Ammon's horn (tissue), 1 donor: ENCODE results near the gene CHCHD4.
A peak's percentile ranks its signal among the peaks of the same experiment; 100 is the strongest.
"Not testable (repeated sequence)": the region's sequence is repeated elsewhere in the genome, so short reads cannot be mapped to it uniquely, and the experiment has no call there.

Experiments
- DNase-seq: peaks from one replicate; pipeline ENCODE4 v3.0.0-alpha.2; 2016; ENCODE audit warnings: low spot score

CHCHD4 gene

DNA sequence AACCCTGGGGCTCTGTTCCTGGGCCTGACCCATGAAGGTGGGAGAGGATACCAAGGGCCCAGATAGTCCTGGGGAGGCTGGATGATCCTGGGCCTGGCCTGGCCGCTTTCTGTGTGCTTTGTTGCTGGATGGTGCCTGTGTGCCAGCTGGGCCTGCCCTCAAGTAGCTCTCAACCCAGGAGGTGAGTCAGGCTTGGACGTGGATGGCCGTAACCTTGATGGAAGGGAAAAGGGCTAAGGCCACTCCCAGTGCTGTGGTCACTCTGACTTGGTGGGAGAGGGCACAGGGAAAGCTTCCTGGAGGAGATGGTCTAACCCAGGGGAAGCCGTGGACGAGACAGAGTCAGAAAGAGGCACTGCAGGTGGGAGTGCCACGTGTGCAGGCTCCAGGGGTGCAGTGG, 9.6 kb upstream of the CHCHD4 start:
- DNase-seq, result no peak

DNA sequence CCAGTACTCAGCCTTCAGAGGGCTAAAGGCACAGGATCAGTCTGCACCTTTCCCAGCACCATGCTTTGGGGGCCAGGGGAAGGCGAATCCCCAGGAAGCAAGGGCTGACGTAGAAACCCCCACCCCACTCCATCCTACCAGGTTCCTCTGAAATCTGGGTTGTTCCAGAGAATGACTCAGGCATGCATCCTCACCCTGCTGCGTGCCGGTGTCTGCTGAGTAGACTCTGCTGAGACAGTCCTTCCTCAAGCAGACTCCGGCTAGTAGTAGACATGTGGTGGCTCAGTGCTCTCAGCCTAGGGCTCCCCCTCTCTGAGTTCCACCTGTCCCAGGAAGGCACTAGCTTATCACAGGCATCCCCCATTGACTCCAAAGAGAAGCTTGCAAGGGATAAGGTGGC, 9.2 kb upstream of the CHCHD4 start:
- DNase-seq, result no peak

DNA sequence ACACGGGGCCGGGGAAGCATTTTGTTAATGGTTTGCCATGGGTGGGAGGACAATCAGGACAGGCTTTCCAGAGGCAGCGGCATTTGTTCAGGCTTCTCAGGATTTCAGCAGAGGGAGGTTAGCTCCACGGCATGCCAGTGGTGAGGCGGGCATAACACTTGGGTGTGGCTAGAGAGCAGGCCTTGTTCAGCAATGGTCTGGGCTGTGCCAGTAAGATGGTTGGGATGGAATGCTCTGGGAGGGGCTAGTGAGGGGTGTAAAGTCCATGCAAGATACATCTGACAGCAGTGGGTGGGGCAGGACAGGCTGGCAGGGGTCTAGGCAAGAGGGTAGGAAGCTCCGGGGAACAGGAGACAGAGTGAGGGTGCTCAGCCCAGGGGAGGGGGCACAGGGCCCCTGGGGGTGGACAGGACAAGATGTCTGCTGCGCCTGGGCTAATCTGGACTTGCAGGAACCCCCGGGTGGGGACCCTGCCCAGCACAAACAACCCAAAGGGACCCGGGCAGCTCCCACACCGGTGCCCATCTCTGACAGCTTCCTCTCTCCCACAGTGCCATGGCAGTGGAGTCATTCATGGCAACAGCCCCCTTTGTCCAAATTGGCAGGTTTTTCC, 8.6 kb upstream of the CHCHD4 start:
- no peak for DNase-seq

DNA sequence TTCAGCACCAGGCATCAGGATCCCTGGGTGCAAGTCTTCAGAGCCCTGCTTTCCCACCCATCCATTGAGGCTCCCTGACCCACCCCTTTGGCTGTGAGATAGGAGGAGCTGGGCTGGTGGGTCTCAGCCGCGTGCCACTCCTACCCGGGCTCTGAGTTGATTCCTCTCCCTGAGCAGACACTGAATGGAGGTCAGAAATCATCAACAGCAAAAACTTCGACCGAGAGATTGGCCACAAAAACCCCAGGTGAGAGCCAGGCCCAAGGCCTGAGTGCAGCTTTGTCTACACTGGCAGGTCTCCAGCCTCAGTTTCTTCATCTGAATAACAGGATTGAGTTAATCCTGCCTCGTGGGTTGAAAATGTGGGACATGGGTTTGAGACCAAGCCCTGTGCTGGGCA, 8.0 kb upstream of the CHCHD4 start:
- no peak for DNase-seq

DNA sequence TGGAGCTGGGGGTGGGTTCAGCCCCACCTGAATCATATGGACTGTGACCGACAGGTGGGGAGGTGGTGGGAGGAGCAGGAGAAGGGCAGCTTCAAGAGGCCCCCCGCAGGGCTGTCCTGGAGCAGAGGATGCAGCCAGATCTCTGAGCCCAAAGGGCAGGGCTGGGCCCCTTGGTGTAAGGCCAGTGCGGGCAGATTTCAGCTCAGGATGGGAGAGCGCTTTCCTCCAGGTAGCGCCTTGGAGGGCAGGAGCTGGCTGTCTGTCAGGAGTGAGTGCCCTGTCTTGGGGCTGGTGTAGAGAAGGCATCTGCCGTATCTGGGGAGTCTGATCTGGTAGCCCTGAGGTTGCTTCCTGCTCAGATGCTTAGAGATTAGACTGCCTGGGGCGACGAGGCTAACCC, 7.5 kb upstream of the CHCHD4 start:
- DNase-seq, result no peak

DNA sequence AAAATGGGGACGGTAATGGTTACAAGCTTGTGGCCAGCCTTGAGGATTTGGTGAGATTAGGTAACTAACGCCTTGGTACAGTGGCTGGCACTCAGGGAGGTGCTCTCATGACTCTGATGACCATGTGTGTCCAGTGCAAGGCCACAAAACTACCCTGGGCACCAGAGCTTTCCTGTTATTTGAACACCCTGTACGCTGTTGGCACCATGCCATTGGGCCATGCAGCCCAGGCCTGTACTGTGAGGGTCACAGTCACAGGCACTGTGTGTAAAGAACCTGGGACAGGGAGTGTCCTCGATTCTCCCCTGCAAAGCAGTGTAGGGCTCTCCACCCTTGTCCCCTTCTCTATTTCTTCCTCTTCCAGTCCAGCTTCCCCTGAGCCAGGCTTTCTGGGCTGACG, 6.5 kb upstream of the CHCHD4 start:
- DNase-seq, result no peak

DNA sequence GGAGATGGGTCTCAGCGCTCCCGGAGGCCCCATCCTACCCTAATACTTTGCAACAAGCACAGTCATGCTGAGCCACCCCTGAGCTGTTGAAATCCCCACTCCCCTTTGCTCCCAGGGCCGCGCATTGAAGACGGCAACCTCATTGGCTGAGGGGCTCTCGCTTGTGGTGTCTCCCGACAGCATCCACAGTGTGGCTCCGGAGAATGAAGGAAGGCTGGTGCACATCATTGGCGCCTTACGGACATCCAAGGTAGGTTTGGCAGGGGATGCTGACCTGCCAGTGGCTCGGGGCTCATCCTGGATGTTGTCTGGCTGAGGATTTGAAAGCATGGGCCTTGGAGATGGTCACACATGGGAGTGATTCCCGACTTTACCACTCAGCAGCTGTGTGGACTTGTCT, 6.0 kb upstream of the CHCHD4 start:
- DNase-seq, result no peak

DNA sequence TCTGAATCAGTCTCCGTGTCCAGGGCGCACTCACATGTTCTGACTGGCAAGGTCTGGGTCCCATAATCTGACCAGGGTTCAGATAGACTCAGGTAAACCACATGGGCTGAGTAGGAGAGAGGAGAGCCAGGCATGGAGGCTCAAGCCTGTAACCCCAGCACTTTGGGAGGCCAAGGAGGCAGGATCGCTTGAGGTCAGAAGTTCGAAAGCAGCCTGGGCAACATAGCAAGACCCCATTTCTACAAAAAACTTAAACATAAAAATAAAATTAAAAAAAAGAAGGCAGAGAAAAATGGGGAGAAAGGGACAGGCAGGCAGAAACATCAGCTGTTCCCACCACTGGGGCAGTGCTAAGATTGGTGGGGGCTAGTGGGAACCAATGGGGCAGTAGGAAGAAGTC, 5.6 kb upstream of the CHCHD4 start:
- no peak for DNase-seq

DNA sequence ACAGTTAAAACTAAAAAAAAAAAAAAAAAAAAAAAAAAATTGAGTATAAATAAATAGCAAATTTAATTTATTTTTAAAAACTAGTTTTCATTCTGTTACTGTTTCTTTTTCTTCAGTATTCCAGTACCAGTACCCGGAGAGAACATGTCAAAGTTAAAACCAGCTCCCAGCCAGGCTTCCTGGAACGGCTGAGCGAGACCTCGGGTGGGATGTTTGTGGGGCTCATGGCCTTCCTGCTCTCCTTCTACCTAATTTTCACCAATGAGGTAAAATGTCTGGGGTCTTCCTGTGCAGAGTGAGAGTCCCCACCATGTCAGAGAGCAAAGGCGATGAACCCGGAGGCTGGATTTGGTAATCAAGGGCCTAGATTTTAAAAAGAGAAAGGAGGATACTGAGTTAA, 4.6 kb upstream of the CHCHD4 start:
- DNase-seq, result no peak

DNA sequence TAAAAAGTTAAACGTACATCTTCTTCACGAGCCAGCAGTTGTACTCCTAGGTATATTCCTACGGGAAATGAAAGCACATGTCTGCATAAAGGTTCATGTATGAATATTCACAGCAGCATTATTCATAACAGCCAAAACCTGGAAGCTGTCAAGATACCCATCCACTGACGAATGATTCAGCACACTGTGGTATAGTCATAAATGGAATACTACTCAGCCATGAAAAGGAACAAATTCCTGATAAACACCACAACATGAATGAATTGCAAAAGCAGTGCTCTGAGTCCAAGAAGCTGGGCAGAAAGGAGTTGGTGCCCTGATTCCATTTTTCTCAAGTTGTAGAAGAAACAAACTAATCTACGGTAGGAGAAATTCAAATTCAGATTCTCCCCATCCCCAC, 4.1 kb upstream of the CHCHD4 start:
- DNase-seq, result no peak

DNA sequence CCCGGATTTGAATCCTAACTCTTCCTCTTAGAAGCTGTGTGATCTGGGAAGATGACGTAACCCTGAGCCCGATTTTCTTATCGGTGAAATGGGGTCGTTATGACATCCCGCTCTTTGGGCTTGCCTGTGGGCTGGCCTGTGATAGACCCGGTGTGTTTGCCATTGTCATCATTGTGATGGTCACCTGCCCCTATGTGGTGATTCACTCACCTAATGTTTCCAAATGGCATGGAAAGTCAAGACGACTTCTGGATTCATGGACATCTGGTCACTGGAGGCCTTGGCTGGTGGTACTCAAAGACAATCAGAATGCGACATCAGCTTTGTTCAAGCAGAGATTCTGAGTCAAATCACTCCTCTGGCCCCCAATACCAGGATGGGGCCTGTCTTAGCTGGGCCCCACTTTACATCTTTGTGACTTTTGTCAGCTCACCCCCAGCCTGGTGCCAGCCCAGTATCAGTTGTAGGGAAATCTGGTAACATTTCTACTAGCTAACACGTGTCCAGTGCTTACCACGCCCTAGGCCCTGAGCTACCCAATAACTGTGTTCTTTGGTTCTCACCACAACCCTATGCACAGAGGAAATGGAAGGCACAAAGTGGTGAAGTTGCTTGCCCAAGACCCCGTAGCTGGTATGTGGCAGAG, 3.0 kb upstream of the CHCHD4 start:
- no peak for DNase-seq

DNA sequence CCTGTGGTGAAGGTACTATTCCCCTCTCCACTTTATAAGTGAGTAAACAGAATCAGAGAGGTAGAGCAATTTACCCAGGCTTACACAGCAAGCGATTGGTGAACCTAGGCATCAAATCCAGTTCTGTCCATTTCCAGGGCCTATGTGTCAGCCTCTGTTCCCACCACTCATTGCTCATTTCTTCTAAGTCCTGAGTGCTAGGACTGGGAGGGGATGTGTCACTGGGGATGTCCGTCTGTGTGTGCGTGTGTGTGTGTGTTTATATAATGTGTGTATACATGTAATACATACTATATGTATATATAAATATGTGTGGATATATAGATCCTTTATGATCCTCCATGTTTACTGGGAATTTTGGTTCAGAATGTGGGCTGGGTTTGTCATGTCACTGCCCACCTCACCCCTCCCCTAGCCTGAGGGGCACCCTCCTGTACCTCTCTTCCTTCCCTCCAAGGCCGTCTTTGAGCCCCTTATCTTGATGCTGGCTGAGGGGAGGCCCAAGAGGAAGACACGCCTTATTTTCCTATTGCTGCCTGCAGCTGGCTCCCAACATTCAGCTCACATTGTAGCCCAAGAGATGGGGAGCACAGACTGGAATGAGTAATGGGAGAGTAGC, 2.3 kb upstream of the CHCHD4 start:
- no peak for DNase-seq

DNA sequence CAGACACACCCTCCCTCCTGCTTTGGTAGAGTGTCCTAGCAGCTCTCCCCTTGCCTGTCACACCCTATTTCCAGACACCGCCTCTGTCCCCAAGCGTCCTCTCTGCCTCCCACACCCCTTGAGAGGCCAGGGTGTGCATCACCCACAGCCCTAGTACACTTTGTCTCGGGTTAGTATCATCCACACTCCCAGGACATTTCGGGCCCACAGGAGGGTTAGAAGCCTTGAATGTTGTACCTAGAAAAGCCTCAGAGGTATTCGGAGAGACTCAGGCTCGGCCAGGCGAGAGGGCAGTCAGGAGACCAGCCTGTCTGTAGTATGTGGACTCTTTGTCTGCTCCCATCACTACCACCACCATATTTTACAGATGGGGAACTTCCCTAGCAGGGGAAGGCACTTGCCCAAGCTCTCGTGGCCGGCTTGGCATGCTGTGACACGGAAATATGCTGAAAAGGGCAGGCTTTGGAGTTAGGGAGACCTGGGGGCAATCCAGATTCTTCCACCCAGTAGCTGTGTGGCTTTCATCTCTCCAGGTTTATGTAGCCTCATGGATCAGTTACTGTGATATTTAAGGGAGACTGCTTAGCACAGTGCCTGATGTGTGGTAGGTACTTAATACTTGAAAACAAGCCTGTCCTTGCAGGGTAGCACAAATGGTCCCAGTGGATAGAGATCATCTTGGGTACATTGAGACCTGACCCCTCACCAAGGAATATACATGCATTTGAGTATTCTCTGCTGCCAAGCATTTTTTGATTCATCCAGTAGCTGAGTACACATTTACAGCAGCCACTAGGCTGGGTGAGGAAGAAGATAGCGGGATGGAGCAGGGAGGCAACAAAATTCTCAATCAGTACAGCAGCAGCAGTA, 1.6 kb upstream of the CHCHD4 start:
- no peak for DNase-seq

DNA sequence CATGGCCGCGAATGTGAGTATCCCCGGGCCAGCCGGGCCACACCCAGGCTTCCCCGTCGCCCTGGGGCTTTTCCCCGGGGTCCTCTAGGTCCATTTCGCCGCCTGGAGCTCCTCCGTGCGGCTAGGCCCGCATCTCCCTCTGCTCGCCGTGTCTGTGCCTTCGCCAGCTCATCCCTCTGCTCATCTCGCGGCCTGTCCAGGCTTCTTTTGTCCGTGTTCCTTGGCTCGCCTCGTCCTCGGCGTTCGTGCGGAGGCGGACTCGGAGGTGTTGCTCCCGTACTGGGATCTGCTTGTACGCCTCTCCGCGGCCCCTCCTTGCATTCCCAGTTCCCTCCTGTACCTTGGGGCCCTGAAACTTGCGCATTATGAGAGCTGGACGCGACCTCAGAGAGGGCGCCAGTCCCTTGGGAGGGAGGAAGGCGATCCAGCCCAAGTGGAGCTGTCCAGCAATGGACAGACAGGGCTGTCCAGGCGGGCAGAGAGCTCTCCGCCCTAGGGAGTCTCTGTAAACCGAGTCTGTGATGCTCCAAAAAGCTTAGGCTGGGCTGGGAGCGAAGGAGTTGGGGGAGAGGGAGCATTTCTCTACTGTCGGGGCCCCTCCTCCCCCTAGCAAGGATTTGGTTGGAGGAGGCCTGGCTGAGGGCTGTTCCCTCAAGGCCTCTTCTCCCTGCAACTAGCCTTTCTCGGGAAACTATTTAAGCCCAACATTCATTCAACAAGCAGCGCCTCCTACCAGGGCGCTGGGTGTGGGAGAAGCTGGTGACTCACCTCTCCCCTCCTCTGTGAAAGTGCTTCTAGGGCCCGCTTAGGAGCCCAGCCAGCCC, 735 bp upstream of the CHCHD4 start:
- DNase-seq, result peak; percentile 47

DNA sequence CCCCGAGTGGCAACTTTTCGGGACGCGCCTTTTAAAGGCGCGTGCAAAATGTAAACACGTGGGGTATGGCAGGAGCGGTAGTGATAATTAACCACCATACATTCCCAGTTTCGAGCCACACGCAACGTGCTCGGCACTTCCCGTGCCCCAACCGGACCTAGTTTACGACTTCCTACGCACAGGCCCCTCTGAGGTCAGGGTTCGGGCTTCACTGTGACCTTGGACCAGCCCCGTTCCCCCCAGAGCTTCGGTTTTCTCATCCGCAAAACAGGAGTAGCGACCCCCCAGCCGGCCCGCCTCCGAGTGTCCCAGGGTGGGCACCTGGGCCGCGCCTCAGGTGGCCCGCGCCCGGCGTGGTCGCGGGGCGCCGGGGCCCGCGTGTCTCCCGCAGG, 451 bp downstream of the CHCHD4 start:
- DNase-seq, result peak; percentile 73

DNA sequence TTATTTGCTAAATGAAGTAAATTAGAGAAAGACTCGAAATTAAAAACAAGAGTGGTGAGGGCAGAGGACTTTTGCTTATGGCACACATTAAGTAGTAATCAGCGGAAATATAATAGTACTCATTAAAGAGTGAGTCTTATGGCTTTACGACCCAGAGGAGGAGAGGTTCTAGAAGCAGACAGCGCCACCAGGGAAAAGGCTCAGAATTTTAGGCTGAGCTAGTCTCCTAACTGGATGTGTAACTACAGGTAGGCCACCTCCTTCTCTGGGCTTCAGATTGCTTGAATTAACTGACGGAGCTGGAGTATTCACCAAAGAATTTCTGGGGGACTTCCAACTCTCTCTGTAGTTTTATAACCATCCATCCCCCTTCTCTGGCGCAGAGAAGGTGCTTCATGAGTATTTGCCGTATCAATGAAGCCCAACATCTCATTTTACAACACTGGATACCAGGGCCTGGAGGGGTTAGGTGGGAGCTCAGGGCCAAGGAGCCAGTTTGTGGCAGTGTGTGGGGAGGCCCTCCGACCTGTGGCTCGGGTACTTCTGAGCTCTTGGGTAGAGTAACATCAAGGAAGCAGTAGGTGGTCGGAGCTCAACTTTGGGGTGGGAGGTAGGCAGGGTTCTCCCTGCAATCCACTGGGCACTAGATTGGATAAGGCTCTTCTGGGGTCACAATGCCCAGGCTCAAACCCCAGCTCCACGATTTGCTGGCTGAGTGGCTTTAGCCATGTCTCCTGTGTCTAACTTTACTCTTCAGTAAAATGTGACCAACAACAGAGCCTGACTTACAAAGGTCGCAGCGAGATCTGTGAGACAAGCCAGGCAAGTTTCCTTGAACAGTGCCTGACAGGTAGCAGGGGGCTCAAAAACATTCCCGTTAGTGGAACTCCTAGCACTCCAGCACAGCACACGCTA, 1.1 kb downstream of the CHCHD4 start:
- no peak for DNase-seq

DNA sequence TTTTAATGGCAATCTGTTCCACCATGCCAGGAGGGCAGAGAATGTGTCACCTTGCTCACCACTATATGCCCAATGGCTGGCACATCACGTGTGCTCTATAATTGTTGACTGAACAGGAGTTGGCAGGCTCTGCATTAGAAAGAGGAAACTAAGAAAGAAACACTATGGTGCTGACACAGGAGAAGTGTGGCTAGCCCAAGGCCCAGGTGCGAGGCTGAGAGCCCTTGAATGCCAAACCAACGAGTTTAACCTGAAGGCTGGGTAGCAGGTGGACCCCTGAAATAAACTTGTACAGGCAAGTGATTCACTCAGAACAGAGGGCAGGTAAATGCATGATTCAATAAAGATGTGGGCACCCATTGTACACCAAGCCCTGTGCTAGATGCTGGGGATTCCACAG, 2.4 kb downstream of the CHCHD4 start:
- DNase-seq, result no peak

DNA sequence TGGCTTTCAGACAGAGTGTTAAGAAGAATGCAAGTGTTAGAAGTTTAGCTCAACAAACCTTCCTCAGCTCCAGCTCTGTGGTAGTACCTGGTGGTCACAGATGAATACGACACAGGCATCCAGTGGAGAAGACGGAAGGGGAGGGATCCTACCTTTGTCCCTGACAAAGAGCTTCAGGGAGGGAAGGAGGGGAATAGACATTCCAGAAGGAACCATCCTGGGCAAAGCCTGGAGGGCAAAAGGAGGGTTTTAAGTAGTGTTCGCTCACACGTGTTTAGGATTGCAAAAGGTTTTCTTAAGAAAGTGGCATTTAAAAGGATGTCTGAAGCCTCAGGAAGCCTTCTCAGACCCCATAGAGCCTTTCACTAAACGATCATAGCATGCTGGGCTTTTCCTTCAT, 2.8 kb downstream of the CHCHD4 start:
- DNase-seq, result no peak

DNA sequence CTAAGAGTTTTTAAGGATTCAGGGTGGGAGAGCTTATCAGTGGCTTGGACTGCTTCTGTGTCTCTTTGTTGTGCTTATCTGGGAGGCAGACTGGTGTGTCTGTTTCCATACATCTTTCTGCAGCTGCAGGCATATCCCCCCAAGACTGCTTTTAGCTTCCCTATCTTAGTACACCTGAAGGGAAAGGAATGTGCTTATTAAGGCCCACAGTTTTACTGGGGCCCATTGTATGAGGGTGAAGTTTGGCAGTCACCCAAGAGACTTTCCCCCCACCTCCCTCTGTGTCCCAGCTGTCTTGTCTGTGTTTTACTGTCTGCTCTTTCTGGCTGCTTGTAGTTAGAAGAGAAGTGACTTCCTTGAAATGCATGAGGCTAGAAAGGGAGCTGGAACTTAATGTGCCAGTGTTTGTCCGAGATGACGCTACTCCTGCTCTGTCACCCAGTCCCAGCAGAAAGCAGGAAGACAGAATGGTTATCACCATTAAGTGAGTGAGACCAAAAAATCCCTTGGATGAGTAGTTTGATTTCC, 3.7 kb downstream of the CHCHD4 start:
- not testable (repeated sequence) for DNase-seq

DNA sequence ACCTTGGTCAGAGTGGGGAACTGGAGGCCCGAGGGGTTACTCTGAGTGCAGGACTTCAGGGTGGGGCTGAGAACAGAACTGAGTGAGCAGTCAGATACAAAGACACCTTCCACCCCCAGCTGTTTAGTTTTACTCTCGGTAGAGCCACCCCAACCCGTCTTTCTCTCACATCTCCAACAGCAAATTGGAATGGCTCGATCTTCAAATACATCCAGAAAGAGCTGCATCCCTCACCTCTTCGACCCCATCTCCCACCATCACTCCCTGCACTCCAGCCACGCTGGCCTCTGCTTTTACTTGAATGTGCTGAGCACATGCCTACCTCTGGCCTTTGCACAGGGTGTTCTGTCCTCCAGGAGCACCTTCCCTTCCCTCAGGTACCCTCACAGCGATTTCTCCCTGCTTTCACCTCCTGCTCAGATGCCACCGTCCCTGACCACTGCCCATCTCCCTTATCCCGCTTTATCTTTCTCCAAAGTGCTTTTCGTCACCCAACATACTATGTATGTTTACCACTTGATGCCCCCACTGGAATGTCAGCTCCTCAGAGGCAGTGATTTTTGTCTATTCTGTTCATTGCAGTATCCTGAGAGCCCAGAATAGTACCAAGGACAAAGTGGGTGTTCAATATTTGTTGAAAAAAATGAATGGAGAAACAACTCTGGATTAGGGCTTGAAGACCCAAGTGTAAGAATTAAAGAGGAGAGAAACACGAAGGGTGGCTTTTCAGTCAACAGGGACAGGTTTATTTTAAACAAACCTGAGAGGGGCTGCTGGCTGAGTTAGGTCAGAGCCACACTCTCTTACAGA, 4.4 kb downstream of the CHCHD4 start:
- no peak for DNase-seq
